ENCODE measurements around the gene CPLX3.

The CPLX3 gene

GRCh38 chr15:74802862-74803447 lies 23.5 kb upstream of the CPLX3 start:
- DNase-seq (ENCODE audit: low spot score) = no peak

GRCh38 chr15:74804935-74805334 lies 21.5 kb upstream of the CPLX3 start:
- no peak for DNase-seq (ENCODE audit: low spot score)

GRCh38 chr15:74807282-74807681 lies 19.1 kb upstream of the CPLX3 start:
- DNase-seq (ENCODE audit: low spot score) = no peak

GRCh38 chr15:74808078-74808839 lies 18.2 kb upstream of the CPLX3 start:
- no peak for DNase-seq (ENCODE audit: low spot score)

GRCh38 chr15:74808840-74809229 lies 17.6 kb upstream of the CPLX3 start:
- no peak for DNase-seq (ENCODE audit: low spot score)

GRCh38 chr15:74809242-74809641 lies 17.2 kb upstream of the CPLX3 start:
- DNase-seq (ENCODE audit: low spot score) = no peak

- no peak for DNase-seq (ENCODE audit: low spot score)
Measured at GRCh38 chr15:74809956-74810355, 16.5 kb upstream of the CPLX3 start.

- no peak for DNase-seq (ENCODE audit: low spot score)
Measured at GRCh38 chr15:74812533-74812932, 13.9 kb upstream of the CPLX3 start, which contains the start of gene LMAN1L. LMAN1L (plus strand) TSS chr15:74812835; CDS start chr15:74812855, 20 bp downstream.

GRCh38 chr15:74815121-74815934 lies 11.1 kb upstream of the CPLX3 start:
- DNase-seq (ENCODE audit: low spot score) = no peak

- DNase-seq (ENCODE audit: low spot score) = no peak
Measured at GRCh38 chr15:74815961-74816360, 10.5 kb upstream of the CPLX3 start.

- no peak for DNase-seq (ENCODE audit: low spot score)
Measured at GRCh38 chr15:74816624-74817369, 9.6 kb upstream of the CPLX3 start.

- peak; percentile 61 for DNase-seq (ENCODE audit: low spot score)
Measured at GRCh38 chr15:74817370-74817737, 9.1 kb upstream of the CPLX3 start.

- no peak for DNase-seq (ENCODE audit: low spot score)
Measured at GRCh38 chr15:74820056-74820455, 6.4 kb upstream of the CPLX3 start.

- DNase-seq (ENCODE audit: low spot score) = no peak
Measured at GRCh38 chr15:74821091-74821789, 5.2 kb upstream of the CPLX3 start.

- no peak for DNase-seq (ENCODE audit: low spot score)
Measured at GRCh38 chr15:74821790-74822158, 4.7 kb upstream of the CPLX3 start.

GRCh38 chr15:74822233-74822632 lies 4.2 kb upstream of the CPLX3 start:
- no peak for DNase-seq (ENCODE audit: low spot score)

- no peak for DNase-seq (ENCODE audit: low spot score)
Measured at GRCh38 chr15:74823324-74823723, 3.1 kb upstream of the CPLX3 start.

GRCh38 chr15:74824976-74825375 lies 1.5 kb upstream of the CPLX3 start:
- DNase-seq (ENCODE audit: low spot score) = no peak

- DNase-seq (ENCODE audit: low spot score) = no peak
Measured at GRCh38 chr15:74825866-74826265, 561 bp upstream of the CPLX3 start.

- DNase-seq (ENCODE audit: low spot score) = no peak
Measured at GRCh38 chr15:74826921-74827320, 494 bp downstream of the CPLX3 start.

GRCh38 chr15:74827614-74828013 lies 1.2 kb downstream of the CPLX3 start:
- no peak for DNase-seq (ENCODE audit: low spot score)

- no peak for DNase-seq (ENCODE audit: low spot score)
Measured at GRCh38 chr15:74828835-74829234, 2.4 kb downstream of the CPLX3 start.

Measured in AG20443 (cell line).